CD4-positive, alpha-beta T cell treated with Interleukin-17A for 1 hour (primary cell): ENCODE results near the gene DLG2.

Source experiments
- DNase-seq: peaks from one replicate; pipeline ENCODE4 v3.0.0-alpha.2; 2020

DLG2 gene

DNA sequence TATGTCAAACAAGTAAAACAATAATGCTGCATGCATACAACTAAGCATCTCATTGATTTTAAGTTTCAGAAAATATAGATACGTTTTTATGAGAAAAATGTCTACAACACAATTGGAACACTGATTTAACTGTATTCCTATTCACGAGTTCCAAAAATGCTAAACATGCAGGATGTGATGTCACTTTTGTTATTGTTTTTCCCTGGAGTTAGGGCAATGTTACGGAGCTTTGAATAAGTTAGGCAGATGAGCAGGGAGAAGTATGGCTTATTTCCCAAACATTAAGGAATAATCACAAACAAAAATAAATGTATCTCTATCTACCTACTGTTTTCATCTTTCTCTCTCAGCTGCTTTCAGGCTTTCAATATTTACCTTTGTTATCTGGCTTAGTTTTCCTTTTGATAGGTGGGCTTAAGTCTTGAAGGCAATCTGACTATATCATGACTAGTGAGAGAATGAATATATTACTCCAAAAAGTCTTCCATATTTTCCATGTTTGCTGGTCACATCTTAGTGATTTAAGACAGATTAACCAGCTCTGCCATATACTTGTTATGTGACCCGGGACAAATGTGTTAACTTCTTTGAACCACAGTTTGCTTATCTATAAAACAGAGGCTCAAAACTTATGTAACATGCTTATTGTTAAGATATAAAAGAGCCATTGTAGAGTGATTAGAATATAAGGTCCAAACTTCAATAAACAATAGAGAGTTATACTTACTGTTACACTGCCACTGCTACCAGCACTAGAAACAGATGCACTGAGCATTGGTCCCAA, 1486.6 kb downstream of the DLG2 start:
- no peak for DNase-seq

DNA sequence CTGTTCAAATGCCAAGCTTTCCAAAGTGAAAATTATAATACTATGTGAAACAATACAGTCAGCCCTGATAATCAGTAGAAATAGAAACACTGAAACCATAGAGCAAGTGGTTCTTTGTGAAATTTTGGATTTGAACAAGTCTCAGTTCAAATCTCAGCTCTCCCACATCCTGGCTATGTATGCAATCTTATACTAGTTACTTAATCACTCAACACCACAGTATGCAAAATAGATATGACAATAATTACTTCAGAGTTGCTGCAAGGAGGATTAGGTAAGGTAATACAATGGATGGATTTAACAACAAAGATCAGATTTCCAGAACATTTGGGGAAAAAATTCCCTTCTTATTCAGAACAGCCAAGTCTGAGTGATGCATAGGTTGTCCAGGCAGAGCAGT, 1489.2 kb downstream of the DLG2 start:
- no peak for DNase-seq

DNA sequence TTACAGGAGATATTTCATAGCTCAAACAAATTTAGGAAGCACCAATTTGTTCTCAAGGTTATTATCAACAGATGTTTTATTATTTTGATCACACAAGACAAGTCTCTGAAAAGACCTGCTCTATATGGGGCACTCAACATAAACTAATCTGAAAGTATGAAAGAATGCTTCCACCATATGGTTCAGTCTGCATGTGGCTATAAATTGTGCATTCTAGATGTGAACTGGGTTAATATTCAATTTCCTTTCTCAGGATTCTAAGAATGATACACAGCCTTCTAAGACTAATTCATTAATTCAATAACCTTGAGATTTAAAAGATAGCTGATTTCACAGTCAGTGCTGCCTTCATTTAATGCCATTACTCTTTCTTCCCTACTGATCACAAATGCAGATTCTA, 1489.6 kb downstream of the DLG2 start:
- DNase-seq, result no peak

DNA sequence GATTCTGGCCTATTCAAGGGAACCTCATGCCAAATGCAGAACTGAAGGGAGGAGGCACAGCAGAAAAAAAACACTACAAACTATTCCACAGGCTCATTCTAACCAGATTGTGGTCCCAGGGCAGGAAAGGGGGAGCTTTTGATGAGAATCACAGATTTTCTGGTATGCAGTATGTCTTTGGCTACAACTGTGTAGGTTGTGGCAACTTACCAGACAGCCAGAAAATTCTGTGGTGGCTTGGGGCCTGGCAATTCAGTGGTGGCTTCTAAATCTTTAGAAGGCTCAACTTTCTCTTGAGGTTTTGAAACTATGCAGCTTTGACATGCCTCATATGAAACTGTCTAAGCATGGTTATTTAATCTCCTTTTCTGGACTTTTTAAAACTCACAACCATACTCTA, 1490.2 kb downstream of the DLG2 start:
- DNase-seq, result no peak

DNA sequence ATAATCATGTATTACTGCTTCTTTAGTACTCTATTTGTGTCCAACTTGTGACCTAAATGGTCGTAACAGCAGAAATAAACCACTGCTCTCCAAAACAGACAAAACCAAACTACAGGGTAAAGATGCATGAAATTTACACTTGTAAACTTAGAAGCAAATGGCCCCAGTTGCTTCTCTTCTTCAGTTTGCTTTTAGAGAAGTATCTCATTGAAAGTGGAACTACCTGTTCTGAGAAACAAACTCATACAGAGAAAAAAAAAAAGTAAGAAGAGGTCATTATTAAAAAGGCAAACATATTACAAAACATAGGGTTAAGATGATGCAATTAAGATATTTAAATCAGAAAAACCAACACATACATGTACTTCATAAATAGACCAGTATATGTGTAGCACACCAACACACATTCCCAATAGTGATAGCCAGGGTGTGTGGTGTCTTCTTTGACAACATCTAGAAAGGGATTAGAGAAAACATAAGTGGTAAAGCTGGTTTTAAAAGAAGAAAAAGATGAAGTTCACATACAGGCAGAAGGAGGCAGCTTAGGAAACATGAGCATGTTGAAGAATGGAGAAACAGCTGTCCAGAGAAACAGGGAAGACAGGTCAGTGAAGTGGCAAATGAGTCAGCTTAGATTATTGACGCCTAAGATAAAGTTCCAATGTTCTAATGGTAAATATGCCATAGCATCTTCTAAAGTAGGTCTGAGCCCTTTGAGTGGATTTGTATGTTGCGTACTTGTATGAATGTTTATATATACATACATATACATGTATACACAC, 1496.3 kb downstream of the DLG2 start:
- DNase-seq, result no peak

DNA sequence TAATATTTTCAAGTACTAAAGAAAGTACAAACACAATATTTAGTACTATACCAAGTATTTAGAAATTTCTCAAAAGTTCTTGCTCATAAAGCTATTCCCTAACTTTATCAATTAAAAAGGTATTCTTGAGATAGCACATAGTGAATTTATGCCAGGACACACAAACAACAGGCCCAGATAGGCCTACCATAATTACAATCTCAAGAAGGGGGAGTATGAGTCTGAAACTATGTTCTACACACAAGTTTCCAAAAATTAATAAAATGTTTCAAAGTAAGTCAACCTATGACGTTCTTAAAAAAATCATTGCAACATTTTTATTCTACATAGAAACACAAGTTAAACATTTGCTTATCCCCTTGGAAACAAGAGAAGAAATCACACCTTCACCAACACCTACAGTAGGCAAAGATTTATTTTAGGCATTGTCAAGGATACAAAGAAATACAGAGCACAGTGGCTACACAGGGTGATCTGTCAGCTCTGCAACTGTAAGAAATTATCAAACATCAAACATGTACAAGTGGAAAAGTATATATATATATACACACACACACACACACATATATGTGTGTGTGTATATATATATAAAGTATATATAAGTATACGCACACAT, 1497.1 kb downstream of the DLG2 start:
- DNase-seq, result no peak

DNA sequence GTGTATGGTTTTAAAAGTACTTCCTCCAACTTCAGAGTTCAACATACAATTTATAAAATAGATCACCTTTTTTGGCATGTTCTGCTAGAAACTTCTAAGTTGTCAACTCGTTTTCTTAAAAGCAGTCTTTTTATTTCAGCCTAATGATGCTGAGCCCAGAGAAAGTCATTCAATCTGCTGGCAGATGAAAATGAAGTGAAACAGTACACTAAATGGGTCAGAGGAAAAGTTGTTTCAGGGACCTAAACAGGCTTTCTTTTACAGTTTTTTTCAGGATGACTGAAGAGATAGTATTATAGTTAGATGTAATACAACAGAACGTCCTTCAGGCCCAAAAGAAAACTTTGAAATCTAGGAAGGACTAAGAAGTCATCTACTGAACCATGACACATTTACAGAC, 1498.3 kb downstream of the DLG2 start:
- no peak for DNase-seq

DNA sequence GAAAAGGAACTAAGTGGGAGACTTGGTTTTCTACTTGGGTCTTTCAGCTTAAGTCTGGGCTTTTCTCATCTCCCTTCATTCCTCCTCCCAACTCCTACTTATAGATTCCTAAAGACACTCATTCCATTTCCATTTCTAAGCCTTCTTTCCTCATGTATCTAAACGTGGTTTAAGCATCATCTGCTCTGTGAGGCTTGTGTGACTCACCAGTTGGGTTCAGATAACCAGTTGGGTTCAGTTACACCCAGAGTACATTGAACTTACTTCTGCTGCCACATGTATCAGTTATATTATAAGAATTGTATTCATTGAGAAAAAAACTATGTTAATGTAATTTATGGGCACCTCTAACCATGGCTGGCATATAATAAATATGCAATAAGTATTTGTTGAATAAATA, 1509.8 kb downstream of the DLG2 start:
- DNase-seq, result no peak

DNA sequence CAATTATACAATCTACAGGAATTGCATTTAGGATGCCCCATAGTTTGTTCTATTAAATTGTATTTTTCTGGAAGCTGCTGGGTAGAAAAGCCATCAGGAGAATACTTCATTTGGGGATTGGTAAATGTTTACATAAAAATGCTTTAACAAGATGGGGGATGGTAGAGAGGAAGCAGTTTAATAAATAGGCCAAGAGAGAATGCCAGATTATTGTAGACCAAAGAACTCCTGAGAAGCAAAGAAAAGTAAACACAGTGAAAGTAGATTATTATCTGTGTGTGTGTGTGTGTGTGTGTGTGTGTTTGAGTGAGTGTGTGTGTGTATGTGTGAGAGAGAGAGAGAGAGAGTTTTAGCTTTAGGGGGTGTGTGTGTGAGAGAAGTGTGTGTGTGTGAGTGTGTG, 1520.6 kb downstream of the DLG2 start:
- DNase-seq, result no peak

DNA sequence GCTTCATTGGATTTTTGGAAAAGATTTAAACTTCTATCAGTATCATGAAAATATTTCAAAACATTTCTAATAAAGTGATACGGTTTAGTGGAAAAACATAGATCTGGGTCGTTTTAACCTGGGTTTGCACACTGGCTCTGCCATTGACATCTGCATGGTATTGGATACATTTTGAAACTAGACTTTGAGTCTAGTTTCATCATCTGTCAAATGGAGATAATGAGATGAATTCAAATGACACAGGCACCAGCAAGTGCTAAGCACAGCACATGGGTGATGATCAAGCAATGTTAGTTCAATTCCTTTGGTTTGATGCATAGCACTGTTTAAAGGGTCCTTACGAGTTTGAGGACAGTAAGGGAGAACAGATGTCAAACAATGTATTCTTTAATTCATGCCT, 1522.0 kb downstream of the DLG2 start:
- no peak for DNase-seq

DNA sequence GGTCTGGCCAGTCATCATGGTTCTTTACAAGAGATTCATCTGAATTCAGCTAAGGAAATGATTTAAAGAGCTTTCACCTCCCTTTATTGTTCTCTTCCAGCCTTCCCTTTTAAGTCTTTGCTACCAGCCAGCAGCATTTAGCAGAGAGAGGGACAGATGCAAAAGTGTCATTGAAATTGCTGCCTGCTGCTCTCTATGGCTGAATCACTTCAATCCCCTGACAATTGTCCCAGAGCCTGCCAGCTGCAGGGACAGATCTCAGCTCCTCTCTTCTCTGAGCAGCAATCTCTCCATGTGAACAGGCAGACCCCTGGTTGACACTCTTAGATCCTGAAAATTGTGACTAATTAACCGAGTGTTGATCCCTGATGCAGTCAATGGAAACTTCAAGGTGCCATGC, 1524.0 kb downstream of the DLG2 start:
- DNase-seq, result no peak

DNA sequence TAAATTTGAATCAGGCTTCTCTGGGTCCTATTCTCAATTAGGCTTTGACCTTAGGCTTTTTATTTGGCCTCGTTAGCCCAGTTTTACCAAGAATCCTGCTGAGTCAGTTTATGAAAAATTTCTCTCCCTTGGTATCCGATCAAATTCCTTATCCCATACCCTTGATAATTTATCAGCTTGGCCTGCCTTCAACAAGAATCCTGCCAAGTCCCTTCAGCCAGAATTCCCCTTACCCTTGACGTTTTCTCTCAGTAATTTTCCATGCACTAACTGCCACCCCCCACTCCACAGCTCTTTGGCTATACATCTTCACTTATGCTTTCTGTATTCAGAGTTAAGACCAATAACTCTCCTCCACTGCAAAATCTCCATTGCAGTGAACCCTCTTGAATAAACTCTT, 1530.0 kb downstream of the DLG2 start:
- no peak for DNase-seq

DNA sequence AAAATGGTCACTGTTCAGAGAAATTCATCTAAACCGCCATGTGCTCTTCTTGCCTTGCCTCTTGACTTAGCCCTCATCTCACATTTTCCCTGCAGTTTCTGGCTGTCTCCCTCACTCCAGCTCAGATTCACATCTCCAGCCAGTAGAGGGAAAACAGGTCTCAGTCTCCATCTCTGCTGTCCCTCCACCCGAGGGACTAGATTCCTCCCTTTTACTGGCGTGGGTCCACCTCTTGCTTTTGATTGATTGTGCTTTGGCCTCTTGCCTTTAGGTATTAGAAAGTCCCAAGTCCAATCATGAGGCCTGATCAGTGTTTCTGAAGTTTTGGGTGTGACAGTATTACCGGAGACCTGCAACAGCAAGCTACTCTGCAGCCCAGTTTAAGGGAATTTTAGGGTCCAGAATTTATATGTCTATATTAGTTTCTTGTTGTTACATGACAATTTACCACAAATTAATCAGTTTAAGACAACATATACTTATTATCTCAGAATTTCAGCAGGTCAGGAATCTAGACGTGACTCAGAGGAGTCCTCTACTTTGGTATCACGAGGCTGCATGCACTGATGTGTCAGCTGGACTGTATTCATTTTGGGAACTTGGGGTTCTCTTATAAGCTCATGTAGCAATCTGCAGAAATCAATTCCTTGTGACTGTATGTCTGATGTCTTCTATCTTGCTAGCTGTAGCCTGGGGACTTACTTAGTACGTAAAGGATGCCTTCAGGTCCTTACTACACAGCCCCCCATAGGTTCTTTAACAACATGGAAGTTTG, 1535.7 kb downstream of the DLG2 start:
- DNase-seq, result no peak

DNA sequence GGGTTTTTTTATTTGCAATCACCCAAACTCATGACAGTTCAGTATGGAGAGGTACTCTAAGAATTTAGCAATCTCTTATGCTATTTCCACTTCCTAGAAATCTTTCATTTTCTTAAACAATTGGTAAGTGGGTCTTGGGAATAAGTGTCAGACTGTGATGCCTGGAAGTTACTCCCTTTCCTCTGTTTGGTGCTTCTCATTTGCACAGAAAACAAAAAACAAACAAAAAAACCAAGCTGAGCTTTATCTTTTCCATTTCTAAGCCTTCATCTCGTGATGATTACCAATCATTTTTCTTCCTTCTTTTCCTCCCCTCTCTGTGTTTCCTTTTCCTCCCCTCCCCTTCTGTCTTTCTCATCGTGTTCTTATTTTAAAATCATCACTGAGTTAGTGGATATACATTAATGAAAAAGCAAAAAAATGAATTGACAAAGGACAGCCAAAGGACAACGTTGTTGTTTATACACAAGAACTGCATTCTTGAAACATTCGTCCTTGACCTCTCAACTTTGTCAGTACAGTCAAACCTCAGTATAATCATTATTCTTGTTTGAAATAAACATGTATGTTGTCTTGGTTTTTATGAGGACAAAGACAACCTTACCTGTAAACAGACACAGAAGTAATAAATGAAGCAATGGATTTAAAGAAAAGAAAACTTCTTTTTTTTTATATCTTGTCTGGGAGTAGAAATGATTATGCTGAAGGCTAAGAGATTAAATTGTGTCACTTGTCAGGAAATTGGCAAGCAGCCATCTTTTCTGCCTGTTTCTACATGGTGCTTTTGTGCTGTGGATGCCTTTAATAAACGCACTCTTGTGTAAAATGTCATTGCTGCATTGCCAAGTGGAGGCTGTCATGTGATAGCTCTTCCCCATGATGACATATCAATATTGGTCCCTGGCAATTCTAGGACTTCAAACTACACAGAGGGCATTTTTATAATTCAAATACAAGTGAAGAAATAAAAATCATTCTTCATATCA, 1537.8 kb downstream of the DLG2 start:
- no peak for DNase-seq

DNA sequence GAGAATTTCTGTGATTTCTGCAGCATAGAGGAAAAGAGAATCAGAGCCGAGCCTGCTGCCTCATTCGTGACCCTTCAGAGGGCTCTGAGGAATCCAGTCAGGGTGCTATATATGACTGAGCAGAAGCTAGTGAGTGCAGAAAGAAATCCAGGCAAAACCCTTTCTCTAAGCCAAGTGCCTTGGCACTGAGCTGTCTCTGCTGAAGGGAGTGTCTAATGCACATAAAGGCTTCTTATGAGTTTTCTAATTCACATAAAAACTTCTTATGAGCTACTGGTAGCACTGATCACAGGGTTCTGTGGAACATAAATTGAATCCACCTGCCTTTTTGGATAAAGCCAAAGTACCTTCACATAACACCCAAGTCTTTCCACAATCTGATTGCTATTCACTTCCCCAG, 1555.3 kb downstream of the DLG2 start:
- no peak for DNase-seq

DNA sequence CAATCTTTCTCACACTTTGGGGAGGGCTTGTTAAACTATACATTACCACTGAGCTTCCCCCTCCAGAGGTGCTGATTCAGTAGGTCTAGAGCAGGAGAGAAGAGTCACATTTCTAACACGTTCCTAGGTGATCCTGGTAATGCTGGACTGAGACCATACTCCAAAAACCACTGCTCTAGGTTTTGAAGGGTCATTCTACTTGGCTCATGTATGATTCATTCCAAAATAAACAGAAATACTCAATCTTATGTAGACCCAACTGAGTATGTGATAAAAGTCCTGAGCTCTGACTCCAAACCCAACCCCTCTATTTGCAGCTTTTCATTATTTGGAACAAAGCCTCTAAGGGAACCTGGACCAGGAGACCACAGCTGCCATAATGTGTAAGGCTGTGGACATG, 1558.1 kb downstream of the DLG2 start:
- no peak for DNase-seq

DNA sequence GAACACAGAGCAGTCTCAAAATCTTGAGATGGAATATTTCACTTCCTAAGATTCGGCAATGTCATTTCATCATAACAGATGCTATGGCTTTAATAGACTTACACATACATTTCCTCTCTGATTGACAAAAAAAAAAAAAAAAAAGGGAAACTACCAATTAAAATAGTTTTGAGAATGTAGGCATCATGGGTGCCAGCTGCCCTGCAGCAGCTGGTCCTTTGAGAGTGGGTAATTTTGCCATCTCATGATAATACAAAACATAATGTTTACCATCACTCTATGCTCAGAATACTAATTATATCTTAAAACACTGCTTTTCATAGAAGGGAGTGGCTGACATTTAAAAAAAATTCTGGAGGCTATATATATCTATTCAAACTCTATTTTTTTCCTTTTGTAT, 1565.4 kb downstream of the DLG2 start:
- no peak for DNase-seq

DNA sequence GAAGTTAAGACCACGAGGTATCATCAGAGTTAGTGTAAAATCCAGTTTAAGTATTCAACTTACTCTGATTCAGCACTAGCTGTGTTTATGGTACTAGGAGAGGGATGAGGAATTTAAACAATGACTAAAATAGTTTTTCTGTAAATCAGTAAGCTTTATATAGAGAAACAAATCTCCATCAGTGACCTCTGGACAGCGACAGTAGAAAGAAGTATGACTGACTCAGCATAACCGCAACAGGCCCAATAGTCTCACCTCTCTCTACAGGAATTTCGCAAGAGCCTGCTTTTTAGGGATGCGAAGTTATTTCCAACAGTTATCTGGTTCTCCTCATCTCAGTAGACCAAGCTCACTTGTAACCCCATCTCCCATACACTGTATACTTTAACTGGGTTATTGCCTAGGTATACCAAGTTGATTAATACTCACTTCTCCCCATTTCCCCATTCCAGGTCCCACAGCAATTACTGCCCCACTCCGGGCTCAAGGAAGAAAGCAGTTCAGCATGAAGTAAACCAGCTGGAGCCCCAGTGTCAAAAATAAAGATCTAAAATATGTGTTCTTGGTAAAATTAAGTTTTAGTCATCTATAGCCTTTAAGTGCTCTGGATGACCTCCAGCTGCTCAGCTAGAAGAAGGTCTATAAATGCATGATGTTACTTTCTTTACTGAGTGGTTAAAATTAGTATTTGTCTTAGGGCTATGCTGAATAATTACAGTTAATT, 1570.3 kb downstream of the DLG2 start:
- no peak for DNase-seq

DNA sequence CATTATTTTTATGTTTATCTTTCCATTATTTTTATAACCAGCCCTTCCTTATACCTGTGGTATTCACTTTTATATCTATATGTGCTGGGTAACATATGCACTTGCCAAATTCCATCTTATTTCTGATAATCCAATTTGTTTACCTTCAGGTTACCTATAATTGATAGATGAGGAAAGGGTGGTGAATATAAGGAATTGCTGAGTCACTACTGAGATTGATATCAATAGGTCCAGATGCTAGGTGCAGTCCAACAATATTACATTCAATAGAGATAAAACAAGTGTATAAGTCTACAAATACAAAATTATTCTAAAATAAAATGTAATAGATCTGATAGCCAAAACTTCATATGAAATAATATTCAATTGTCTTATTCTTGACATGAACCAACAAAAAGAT, 1582.0 kb downstream of the DLG2 start:
- DNase-seq, result no peak

DNA sequence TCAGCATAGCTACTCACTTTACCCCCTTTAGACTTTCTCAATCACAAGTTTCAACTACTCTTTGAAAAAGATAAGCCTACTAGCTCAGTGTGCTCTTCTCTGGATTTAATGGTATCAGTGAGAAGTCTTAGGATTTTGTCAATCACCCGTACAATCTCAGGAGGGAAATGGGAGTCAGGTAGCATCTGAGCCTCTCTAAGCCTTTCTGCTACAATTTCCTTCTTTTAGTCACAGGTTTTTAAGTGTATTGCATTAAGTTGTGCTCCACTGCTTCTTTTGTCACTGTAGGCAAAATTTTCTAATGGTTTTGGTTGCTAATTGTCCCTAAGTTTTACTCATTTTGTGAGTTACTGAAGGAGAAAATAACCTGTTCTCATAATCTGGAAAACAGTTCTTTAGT, 1582.4 kb downstream of the DLG2 start:
- DNase-seq, result no peak

DNA sequence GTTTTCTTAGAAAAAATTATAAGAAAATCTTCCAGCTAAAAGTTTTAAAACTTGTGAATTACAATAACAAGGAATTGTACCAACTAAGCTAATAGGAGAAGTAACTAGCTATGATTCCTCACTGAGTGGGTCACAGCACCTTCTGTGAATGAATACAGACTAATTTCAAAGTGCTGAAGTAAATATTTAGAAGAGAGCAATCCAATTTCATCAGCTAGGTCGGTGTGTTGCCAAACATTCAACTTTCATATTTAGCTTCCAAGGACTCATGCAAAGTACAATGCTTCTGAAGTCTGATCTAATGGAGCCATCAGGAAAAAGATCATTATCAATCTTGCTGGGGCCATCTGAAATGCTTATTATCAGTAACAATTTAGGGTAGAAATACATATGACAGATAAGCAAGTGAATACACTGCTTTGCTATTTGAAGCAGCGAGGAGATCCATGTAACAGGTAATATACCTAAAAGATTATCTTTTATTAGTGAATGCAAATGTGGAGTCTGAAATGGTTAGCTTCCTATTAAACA, 1590.4 kb downstream of the DLG2 start:
- DNase-seq, result no peak
